ENCODE measurements around the gene TGIF2. TPM values are rescaled to one million over a fixed set of nuclear protein-coding genes. Genes with fewer than 3 reads are reported as not detected.

TGIF2 gene
- total and polyA plus RNA-seq, 2 of the 13 experiments (the other 11 are each of a cell fraction or from before 2014, with no cell fraction given) = 41.3 to 53.9 TPM

GRCh38 chr20:36573103-36573797 lies at the start of gene TGIF2 (continued):
- TF ChIP-seq THRA (CRISPR knock-in tag; IDR thresholded peaks at IDR 0.05; ENCODE audit: borderline replicate concordance) (peak; percentile 37; the same call in 1 of the 2 replicates), ZC3H13 (CRISPR knock-in tag; IDR thresholded peaks at IDR 0.05) (peak; percentile 56; the same call in 1 of the 2 replicates), NCOA1 (CRISPR knock-in tag; IDR thresholded peaks at IDR 0.05) (no peak), REL (CRISPR knock-in tag; conservative IDR thresholded peaks at IDR 0.05) (no peak), ATF1 (CRISPR knock-in tag; IDR thresholded peaks at IDR 0.05) (no peak), ZBTB33 (CRISPR knock-in tag; IDR thresholded peaks at IDR 0.05) (no peak; the same call in 1 of the 2 replicates), ZNF878 (CRISPR knock-in tag; IDR thresholded peaks at IDR 0.05) (peak; percentile 72; the same call in 1 of the 2 replicates), LRRFIP1 (CRISPR knock-in tag; conservative IDR thresholded peaks at IDR 0.05) (no peak), ZNF235 (CRISPR knock-in tag; IDR thresholded peaks at IDR 0.05; ENCODE audit: borderline replicate concordance) (peak; percentile 71; the same call in 1 of the 2 replicates), POGZ (CRISPR knock-in tag; IDR thresholded peaks at IDR 0.05) (no peak; the same call in 1 of the 2 replicates), ZFP36L1 (CRISPR knock-in tag; IDR thresholded peaks at IDR 0.05) (peak; percentile 19; the same call in 1 of the 2 replicates), PAF1 (CRISPR knock-in tag; IDR thresholded peaks at IDR 0.05) (no peak), FOXP1 (IDR thresholded peaks at IDR 0.05) (no peak), FOXP1 (CRISPR knock-in tag; IDR thresholded peaks at IDR 0.05) (no peak), FOSL1 (CRISPR knock-in tag; IDR thresholded peaks at IDR 0.05; ENCODE audit: borderline replicate concordance) (no peak), ZNF362 (CRISPR knock-in tag; IDR thresholded peaks at IDR 0.05; ENCODE audit: borderline replicate concordance) (no peak), ZNF672 (CRISPR knock-in tag; IDR thresholded peaks at IDR 0.05) (no peak), U2AF2 (IDR thresholded peaks at IDR 0.05; ENCODE audit: low read depth, low read length) (peak; percentile 52; the same call in 1 of the 2 replicates), ETV6 (CRISPR knock-in tag; conservative IDR thresholded peaks at IDR 0.05) (peak; percentile 85; the same call in 1 of the 2 replicates), ZNF503 (CRISPR knock-in tag; IDR thresholded peaks at IDR 0.05) (no peak; the same call in 1 of the 2 replicates)
